ENCODE measurements around the gene HEATR5A.
A peak's percentile ranks its signal among the peaks of the same experiment; 100 is the strongest.

HEATR5A gene

GRCh38 chr14:31426663-31427062 lies 6.3 kb upstream of the HEATR5A start:
- DNase-seq (ENCODE audit: low read depth in 1 of 2, low spot score in 1 of 2) = no peak

- no peak for DNase-seq (ENCODE audit: low read depth in 1 of 2, low spot score in 1 of 2)
Observed at GRCh38 chr14:31425905-31426304, 5.6 kb upstream of the HEATR5A start.

- no peak for DNase-seq (ENCODE audit: low read depth in 1 of 2, low spot score in 1 of 2)
Observed at GRCh38 chr14:31421200-31421599, 850 bp upstream of the HEATR5A start.

GRCh38 chr14:31419967-31420318 lies 407 bp downstream of the HEATR5A start:
- peak in 1 of 2 donors; percentile 3 for DNase-seq (ENCODE audit: low read depth in 1 of 2, low spot score in 1 of 2)

GRCh38 chr14:31419179-31419966 lies 977 bp downstream of the HEATR5A start:
- DNase-seq (ENCODE audit: low read depth in 1 of 2, low spot score in 1 of 2) = no peak

- no peak for DNase-seq (ENCODE audit: low read depth in 1 of 2, low spot score in 1 of 2)
Observed at GRCh38 chr14:31418440-31418839, 1.9 kb downstream of the HEATR5A start.

- DNase-seq (ENCODE audit: low read depth in 1 of 2, low spot score in 1 of 2) = no peak
Observed at GRCh38 chr14:31414190-31414833, 6.0 kb downstream of the HEATR5A start.

GRCh38 chr14:31411218-31411727 lies 9.1 kb downstream of the HEATR5A start:
- DNase-seq (ENCODE audit: low read depth in 1 of 2, low spot score in 1 of 2) = no peak

- no peak for DNase-seq (ENCODE audit: low read depth in 1 of 2, low spot score in 1 of 2)
Observed at GRCh38 chr14:31410048-31410650, 10.2 kb downstream of the HEATR5A start.

- no peak for DNase-seq (ENCODE audit: low read depth in 1 of 2, low spot score in 1 of 2)
Observed at GRCh38 chr14:31408421-31408820, 11.9 kb downstream of the HEATR5A start.

GRCh38 chr14:31405599-31406232 lies 14.6 kb downstream of the HEATR5A start:
- no peak for DNase-seq (ENCODE audit: low read depth in 1 of 2, low spot score in 1 of 2)

- no peak for DNase-seq (ENCODE audit: low read depth in 1 of 2, low spot score in 1 of 2)
Observed at GRCh38 chr14:31405106-31405505, 15.2 kb downstream of the HEATR5A start.

- no peak for DNase-seq (ENCODE audit: low read depth in 1 of 2, low spot score in 1 of 2)
Observed at GRCh38 chr14:31403707-31404106, 16.6 kb downstream of the HEATR5A start.

GRCh38 chr14:31402764-31403439 lies 17.4 kb downstream of the HEATR5A start:
- DNase-seq (ENCODE audit: low read depth in 1 of 2, low spot score in 1 of 2) = no peak

- no peak for DNase-seq (ENCODE audit: low read depth in 1 of 2, low spot score in 1 of 2)
Observed at GRCh38 chr14:31401369-31401932, 18.9 kb downstream of the HEATR5A start.

GRCh38 chr14:31400031-31400638 lies 20.2 kb downstream of the HEATR5A start:
- no peak for DNase-seq (ENCODE audit: low read depth in 1 of 2, low spot score in 1 of 2)

- no peak for DNase-seq (ENCODE audit: low read depth in 1 of 2, low spot score in 1 of 2)
Observed at GRCh38 chr14:31395572-31396205, 24.7 kb downstream of the HEATR5A start.

- no peak for DNase-seq (ENCODE audit: low read depth in 1 of 2, low spot score in 1 of 2)
Observed at GRCh38 chr14:31395119-31395518, 25.2 kb downstream of the HEATR5A start.

GRCh38 chr14:31391977-31392503 lies 28.3 kb downstream of the HEATR5A start:
- no peak for DNase-seq (ENCODE audit: low read depth in 1 of 2, low spot score in 1 of 2)

- DNase-seq (ENCODE audit: low read depth in 1 of 2, low spot score in 1 of 2) = no peak
Observed at GRCh38 chr14:31391473-31391872, 28.9 kb downstream of the HEATR5A start.

All from stimulated activated CD4-positive, alpha-beta T cell treated with anti-CD3 and anti-CD28 coated beads, Interleukin-15, amount 100 ng/mL, for 1 hour (primary cell).